Panc1 (cell line): ENCODE results near the gene SCGB1D4.
"Not testable (repeated sequence)": the region's sequence is repeated elsewhere in the genome, so short reads cannot be mapped to it uniquely, and the experiment has no call there.

Source experiments
- CTCF ChIP-seq: fragments of 450-650 bp; IDR thresholded peaks from 2 replicates; pipeline ENCODE4 v1.5.1; 2017; ENCODE audit warnings: mild to moderate bottlenecking
- POLR2AphosphoS5 ChIP-seq: IDR thresholded peaks from 2 replicates; pipeline ENCODE4 v1.6.1; 2012; ENCODE audit warnings: mild to moderate bottlenecking, low read depth, low read length, moderate library complexity
- REST ChIP-seq, 2 experiments: IDR thresholded peaks; 2 replicates each; pipeline ENCODE4 v1.6.1; 2011 to 2012; ENCODE audit warnings: low read depth in 2 of 2, control low read depth in 1 of 2, low read length in 1 of 2, mild to moderate bottlenecking in 1 of 2, moderate library complexity in 1 of 2; ENCODE audit not compliant: insufficient read depth in 1 of 2
- SIN3A ChIP-seq: IDR thresholded peaks from 2 replicates; pipeline ENCODE4 v1.6.1; 2012; ENCODE audit warnings: low read depth, mild to moderate bottlenecking, low read length, moderate library complexity, borderline replicate concordance; ENCODE audit not compliant: insufficient read depth
- TCF7L2 ChIP-seq: IDR thresholded peaks from 2 replicates; pipeline ENCODE4 v1.6.1; 2011; ENCODE audit warnings: mild to moderate bottlenecking, low read depth, low read length, inconsistent platforms

- TF ChIP-seq CTCF; POLR2AphosphoS5; REST (IDR thresholded peaks at IDR 0.05; ENCODE audit: insufficient read depth in 1 of 2, low read depth in 2 of 2, low read length in 1 of 2); TCF7L2; SIN3A: not testable (repeated sequence)
These were observed 26.9 kb upstream of the SCGB1D4 start for GRCh38 chr11:62325781-62326180.
